LNCaP clone FGC (cell line): ENCODE results near the gene GDE1.
A peak's percentile ranks its signal among the peaks of the same experiment; 100 is the strongest.

ENCODE experiments used
- DNase-seq: peaks from one replicate; pipeline ENCODE4 v3.0.0-alpha.2; 2011; ENCODE audit warnings: low read depth
- H3K4me3 ChIP-seq: 2 replicates; pipeline ENCODE4 v1.5.1; 2011; ENCODE audit warnings: mild to moderate bottlenecking, low read depth, low read length, control low read depth
- TF ChIP-seq, protein P1 (sequence below): IDR thresholded peaks from 2 replicates; pipeline ENCODE4 v1.5.1; 2012; ENCODE audit warnings: mild to moderate bottlenecking; ENCODE audit not compliant: control insufficient read depth, insufficient read depth; ENCODE audit errors: extremely low read depth

GDE1 gene

DNA sequence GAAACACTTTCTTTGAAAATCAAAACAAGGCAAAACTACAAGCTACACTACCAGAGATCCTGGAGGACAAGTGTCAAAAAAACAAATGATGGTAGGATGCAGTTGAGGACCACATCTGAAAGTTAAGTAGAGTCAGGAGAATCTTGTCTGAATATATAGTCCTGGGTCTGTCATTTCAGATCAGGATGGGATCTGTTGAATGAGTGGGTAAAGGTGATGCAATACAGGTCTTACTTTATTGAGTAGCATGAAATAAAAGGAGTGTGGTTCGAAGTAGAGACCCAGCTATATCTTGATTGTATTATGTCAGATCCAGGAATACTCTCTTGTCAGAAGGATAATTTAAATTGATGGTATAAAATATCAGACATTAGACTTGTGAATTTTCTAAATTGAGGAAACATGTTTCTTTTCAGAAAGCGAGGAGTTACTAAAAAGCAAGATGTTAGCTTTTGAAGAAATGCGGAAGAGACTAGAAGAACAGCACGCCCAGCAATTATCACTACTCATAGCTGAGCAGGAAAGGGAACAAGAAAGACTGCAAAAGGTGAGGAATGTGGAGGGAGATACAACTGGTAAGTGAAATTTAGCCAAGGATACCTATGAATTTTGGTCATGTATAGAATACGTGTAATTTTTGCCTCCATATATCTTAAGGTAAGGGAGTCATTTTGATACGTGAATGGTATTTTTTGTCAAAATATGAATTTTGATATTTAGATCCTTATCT, 18.5 kb upstream of the GDE1 start:
- H3K4me3 ChIP-seq = no peak overlapping the region
- TF ChIP-seq, protein P1, sequence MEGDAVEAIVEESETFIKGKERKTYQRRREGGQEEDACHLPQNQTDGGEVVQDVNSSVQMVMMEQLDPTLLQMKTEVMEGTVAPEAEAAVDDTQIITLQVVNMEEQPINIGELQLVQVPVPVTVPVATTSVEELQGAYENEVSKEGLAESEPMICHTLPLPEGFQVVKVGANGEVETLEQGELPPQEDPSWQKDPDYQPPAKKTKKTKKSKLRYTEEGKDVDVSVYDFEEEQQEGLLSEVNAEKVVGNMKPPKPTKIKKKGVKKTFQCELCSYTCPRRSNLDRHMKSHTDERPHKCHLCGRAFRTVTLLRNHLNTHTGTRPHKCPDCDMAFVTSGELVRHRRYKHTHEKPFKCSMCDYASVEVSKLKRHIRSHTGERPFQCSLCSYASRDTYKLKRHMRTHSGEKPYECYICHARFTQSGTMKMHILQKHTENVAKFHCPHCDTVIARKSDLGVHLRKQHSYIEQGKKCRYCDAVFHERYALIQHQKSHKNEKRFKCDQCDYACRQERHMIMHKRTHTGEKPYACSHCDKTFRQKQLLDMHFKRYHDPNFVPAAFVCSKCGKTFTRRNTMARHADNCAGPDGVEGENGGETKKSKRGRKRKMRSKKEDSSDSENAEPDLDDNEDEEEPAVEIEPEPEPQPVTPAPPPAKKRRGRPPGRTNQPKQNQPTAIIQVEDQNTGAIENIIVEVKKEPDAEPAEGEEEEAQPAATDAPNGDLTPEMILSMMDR = no peak
- no peak for DNase-seq

DNA sequence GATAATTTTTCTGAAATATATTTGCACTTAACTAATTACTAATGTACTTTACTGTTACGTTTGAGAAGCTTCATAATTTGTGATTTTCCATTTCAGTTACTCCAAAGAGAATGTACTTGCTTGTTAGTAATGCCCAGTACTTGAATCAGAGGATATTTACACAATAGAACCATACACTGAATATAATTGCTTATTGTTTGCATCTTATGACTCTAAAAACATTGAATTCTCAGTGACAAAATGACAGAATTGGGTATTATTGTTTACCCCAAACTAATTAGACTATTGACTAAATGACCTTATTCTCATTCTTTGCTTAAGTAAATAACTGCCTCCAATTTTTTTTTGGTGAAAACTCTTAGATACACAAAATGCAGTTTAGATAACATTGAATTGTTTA, 10.7 kb upstream of the GDE1 start:
- TF ChIP-seq, protein P1 = no peak
- H3K4me3 ChIP-seq = no peak overlapping the region
- no peak for DNase-seq

DNA sequence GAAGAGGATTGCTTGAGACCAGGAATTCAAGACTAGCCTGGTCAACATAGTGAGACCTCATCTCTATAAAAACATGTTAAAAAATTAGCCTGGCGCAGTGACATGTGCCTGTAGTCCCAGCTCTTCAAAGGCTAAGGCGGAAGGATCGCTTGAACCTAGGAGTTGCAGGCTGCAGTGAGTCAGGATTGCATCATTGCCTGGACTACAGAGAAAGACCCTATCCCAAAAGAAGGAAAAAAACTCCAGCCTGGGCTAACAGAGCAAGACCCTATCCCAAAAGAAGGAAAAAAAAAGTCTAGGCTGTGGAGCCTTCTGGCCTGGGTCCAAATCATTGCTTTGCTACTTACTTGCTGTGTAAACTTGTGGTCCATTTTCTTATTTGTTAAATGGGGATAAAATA, 6.8 kb upstream of the GDE1 start:
- TF ChIP-seq, protein P1 = no peak
- DNase-seq = no peak

DNA sequence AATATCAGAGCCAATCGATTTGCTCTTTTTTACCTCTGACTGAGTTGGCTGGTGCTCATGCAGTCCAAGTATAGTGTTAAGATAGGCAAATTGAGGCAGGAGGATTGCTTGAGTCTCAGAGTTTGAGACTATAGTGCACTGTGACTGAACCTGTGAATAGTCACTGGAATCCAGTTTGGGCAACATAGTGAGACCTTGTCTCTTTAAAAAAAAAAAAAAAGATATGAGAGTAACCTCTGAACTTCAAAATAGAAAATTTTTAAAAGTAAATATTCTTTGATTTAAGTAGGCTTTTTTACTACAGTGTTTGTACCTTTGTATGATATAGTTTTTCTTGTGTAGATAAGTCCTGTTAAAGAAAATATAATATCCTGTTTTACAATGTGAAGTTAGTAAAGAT, 5.3 kb upstream of the GDE1 start:
- H3K4me3 ChIP-seq = no peak overlapping the region
- TF ChIP-seq, protein P1 = no peak
- no peak for DNase-seq

More for the DNA sequence above, 6.8 kb upstream of the GDE1 start:
- no peak overlapping the region for H3K4me3 ChIP-seq

DNA sequence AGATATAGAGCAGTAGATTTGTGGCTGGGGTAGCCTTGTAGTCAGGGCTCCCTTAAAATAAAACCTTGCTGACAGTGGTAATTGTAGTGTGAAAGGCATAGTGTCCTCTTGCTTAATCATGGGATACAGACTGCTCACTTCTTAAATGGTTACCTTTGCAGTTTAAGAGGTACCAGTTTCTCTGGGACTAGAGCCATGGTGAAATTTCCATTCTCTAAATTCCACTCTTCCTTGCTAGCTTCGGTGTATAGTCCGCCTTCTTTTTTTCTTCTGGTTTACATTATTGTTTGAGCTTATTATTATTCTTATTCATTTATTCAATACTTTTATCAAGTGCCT, 3.5 kb upstream of the GDE1 start:
- peak overlapping the region; percentile 96 for H3K4me3 ChIP-seq
- DNase-seq = no peak
- TF ChIP-seq, protein P1 = no peak

DNA sequence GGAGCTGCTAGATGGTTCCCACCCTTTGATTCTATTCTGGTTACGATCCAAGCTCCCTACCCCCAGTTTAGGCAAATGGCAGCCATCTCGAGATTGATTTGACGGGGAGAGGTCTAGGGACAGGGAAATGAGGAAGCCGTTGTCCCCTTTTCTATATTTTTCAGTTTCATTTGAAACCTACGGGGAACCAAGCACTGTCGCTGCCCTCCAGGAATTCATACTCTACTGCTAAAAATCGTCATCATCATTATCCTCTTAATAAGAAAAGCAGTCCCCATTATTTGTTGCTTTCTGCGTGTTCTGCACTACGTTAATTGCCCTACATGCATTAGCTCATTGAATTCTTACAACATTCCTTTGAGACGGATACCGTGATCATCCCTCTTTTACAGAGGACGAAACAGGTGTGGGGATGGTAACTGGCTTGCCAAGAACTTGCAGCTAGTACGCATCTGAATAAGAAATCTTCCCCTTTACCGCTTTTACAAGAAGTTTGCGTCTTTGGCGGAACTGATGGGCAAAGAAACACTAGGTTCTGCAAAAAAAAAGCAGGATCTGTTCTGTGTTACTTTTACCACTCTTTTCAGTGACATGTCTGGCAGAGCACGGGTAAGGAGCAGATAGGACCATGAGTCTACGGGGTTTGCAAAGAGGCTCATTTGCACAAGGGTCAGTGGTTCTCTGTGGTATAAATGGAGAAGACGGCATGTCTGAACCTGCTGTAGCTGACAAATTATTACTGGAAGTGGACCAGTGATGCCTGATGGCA, 2.9 kb upstream of the GDE1 start:
- TF ChIP-seq, protein P1 = no peak
- no peak for DNase-seq
- H3K4me3 ChIP-seq = peak overlapping the region; percentile 96

DNA sequence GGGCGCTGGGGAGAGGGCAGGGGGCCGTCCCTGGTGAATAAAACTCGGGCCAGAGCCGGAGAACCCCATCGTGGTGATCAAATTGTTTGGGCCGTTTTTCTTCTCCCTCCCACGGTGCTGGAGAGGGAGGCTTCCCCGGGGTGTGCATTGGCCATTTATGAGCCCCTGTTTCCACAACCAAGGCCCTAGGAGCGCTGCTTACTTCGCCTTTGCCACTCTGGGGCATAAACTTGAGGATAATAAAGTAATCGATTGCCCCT, 2.4 kb upstream of the GDE1 start:
- no peak for DNase-seq
- H3K4me3 ChIP-seq = peak overlapping the region; percentile 96

More for the DNA sequence above, 2.4 kb upstream of the GDE1 start:
- TF ChIP-seq, protein P1 = no peak
